NCI-H1092 (cell line): Measurements from ENCODE around the gene SOS2.
A peak's percentile ranks its signal among the peaks of the same experiment; 100 is the strongest.

ENCODE experiments used
- DNase-seq: peaks from one replicate; lab custom pipeline; 2025; lab: John Stamatoyannopoulos, UW

Gene SOS2

DNA sequence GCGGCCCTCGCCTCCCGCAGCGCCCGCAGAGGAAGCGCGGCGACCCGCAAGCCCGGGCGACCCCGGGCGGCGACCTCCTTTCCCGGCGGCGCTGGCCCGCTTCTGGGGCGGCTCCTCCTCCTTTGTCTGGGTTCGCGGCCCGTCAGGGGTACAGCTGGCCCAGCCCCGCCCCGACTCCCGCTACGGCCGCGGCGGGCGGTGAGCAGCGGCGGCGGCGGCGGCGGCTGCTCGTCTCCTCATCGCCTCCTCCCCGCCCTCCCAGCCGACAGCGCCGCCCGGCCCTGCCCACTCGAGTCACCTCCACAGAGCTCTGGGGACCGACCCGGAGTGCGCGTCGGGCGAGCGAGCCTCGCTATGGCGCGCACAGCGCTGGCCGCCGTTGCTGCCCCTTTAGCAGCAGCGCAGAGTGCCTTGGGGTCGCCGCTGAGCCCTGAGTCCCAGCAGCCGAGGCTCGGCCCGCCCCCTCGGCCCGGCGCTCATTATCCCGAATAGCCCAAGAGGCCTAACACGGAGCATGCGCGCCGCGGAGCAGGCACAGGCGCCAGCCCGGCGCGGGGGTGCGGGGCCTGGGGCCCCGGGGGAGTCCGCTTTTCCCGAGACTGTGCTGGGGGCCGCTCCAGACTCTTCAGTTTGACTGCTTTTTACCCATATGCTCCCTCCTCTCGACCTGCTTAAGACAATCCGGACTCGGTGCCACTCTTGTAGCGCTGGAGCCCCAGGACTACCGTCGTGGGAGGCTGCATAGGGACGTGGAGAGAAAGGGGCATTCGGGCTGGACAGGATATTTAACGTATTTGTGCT is at the start of gene SOS2:
SOS2 (minus strand) TSS at position 104 of the 801 bp plus-strand sequence. CDS start 295 bp downstream, outside the sequence.
- DNase-seq: peak; percentile 86

DNA sequence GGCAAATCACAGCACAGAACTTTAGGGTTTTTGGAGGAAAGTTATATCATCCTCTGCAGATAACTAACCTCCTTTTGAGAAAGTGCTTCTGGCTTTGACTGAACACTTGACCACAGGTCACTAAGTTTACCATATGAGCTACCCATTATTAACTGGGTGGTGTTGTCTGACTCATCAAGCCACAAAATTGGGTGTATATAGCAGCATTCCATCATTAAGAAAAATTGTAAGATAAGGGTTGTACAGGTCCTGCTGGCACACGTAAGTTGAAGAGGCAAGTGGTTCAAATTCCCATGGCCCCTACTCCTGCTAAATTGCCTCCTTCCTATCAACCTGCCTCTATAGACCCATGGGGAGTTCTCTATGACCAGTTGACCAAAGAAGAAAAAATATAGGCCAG is 41.1 kb upstream of the SOS2 start:
- no peak for DNase-seq

DNA sequence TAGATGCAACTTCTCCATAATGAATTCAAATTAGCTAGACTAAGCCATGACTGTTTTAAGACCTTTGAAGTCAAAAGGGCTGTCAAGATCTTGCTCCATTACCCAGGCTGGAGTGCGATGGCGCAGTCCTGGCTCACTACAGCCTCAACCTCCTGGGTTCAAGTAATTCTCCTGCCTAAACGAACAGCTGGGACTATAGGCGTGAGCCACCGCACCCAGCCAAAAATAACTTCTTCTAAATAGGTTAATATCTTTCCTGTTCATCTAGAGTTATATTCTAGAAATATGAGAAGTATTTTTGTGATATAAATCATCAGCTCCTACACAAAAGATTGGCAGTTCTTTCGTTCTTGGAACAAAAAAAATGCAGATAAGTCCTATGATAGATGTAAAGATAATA is 39.6 kb upstream of the SOS2 start:
- DNase-seq: no peak

DNA sequence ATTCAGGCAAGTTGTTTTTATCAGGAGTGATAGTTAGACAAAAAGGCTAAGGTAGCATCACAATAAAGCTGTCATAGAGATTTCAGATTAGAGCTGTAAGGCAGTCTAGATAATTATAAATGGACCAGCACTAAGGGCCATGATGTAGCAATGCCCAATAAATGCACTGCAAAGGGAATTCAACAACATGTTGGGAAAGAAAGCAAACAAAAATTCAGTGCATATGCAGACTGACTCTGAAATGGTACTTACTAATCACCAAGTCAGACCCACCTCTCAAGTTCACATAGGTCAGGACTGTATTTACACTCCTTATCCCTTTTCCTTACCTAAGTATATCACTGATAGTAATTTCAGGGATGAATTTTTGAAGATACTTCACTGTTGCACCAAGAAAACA is 33.7 kb upstream of the SOS2 start:
- DNase-seq: no peak

DNA sequence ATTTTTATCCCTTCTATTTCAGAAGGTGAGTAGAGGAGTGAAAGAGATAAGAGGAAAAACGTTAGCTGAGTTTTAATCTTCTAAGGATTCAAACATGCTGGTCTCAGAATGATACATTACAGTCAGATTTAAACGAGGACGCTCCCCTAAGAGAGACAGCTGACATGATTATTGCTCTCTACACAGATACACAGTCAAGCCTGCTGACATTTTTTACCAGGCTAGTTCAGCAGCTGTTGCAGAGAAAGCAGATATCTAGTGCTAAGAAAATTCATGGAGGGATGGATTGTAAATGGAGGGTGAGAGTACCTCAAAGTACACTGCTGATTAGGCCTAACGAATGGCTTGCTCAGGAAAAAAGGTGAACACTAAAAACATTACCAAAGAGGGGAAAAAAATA is 31.9 kb upstream of the SOS2 start:
- DNase-seq: no peak

DNA sequence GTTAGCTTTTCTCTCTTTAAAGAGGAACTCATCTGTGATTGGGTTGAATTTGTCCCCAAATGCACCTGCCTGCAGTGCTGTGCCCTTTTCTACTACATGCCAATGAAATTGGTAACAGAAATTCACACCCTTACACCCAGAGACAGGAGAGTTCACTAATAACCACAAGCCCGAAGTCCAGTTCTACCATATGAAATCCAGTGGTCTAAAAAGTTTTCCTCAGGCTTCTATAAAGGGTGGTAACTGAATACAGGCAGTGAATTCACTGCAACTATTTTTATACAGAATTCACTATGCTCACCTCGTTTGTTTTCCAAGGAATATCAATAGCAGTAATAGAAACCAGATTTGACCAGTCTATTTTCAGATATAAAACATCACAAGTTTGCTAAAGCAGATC is 31.5 kb upstream of the SOS2 start:
- no peak for DNase-seq

DNA sequence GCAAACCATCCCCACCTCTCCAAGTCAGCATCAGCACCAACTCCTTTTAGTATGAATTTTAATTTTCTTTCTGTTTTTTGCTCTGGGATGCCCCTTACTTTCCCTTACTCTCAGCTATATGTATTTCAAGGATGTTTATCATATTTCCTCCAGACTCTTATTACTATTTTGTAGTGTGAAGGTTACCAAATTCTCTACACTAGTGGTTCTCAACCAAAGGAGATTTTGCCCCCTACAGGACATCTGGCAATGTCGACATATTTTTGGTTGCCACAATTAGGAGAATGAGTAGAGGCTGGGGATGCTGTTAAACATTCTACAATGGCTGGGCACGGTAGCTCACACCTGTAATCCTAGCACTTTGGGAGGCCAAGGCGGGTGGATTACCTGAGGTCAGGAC is 29.1 kb upstream of the SOS2 start:
- no peak for DNase-seq

DNA sequence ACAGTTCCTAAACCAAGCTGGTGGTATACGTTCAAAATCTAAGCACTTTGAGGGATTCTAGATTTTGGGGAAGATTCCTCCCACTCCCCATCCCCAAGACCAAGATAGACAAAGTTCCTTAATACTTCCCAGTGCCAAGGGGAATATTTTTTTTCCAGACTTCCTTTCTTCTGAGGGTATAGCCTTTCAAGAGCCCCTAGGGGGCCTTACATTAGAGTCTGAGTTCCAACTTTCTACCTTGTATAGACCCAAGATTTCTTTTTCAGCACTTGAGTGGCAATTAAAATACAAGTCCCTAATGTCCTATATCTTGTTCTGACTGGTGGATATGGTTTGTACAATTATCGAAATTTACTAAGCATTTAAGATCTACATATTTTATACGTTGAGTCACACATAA is 28.7 kb upstream of the SOS2 start:
- DNase-seq: no peak

DNA sequence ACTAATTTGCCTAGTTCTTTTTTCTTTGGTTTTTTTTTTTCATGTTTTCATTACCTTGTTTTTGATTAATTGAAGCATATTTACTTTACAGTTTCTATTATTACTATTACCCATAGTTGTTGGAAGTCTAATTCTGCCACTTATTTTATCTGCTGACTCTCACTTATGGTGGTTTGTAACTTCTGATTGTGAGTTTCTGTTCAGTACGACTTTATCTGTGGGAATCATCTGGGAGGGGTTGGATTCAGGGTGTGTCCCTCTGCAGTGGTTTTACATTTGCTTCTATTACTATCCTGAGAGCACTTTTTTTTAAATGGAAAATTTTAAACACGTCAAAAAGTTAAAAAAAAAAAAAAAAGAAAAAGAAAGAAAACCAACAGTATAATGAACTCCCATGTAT is 26.4 kb upstream of the SOS2 start:
- no peak for DNase-seq

DNA sequence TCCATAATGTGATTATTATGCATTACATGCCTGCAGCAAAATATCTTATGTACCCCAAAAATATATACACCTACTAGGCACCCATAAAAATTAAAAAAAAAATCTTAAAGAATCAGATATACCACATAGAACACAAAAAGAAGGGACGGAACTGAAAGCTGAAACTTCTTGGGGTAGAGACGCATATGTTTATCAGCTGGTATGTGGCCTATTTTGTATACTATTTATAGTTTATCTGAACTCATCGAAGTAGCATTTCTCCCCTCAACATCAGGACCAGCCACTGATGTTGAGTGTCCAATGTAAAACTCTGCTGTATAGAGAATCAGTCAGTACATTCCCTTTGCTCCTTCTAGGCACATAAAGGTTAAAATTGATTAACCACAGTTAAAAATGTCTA is 22.9 kb upstream of the SOS2 start:
- DNase-seq: no peak

DNA sequence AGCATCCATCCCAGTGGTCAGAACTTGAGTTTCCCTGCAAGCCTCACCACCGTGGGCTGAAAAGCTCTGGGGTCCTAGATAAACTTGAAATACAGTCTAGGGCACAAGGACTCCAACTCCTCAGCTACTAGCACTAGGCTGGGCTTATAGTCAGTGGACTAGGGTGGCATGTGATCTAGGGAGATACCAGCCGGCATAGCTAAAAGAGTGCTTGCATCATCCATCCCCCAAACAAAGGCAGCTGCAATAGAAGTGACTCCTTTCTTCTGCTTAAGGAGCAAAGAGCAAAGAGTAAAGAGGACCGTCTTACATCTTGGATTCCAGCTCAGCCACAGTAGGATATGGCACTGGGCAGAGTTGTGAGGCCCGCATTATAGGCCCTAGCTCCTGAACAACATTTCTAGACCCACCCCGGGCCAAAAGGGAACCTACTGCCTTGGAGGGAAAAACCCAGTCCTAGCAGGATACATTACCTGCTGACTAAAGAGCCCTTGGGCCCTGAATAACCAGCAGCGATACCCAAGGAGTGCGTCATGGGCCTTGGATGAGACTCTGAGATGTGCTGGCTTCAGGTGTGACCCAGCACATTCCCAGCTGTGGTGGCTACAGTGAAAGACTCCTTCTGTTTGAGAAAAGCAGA is 17.9 kb upstream of the SOS2 start:
- DNase-seq: no peak

DNA sequence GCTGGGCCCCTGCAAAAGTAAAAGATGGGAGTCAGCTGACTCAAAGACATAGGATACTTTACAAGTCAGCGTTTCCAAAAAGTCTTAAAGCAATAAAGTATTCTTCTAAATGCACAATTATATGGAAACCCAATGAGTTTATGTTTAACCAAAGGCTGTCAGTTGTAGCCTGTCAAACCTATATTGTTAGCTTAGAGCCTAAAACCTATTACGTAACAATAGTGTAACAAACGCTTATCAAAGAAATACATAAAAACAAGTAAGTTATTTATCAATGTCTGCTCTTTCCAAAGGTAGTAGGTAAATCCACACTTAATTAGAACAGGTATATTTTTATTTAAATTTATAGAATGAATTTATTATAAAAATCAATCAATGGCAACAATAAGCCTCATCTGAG is 15.9 kb upstream of the SOS2 start:
- no peak for DNase-seq

DNA sequence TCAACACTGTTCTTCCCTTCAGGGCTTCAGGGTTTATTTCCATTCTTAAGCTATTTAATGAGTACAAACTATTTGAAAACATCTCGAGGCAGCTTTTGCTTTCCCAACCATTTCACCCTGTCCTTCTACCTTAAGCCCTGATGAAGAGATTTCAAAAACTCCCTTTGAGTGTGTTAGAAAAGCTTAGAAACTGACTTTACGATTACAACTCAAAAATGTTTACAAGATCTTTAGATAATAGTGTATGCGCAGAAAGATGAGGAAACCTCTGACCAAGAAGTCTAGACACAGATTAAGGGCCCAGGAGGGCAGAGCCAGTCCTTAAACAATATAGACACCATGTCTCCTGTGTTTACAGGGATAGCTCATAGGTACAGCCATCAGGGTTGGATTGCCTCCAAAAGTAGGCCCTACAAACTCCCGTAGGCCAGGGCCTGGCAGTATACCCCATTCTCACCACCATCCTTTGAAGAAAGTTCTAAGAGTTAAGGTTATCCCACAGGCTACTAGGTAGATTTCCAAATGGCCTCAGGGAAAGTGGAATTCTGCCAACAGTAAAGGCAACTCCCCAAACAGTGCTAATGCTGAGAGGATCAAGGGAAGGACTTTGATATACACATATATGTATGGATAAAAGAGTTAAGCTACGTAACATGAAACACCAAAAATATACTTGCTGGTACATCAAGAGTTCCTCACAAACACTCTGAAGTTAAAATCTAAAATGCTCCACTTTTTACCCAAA is 11.4 kb upstream of the SOS2 start:
- DNase-seq: no peak

DNA sequence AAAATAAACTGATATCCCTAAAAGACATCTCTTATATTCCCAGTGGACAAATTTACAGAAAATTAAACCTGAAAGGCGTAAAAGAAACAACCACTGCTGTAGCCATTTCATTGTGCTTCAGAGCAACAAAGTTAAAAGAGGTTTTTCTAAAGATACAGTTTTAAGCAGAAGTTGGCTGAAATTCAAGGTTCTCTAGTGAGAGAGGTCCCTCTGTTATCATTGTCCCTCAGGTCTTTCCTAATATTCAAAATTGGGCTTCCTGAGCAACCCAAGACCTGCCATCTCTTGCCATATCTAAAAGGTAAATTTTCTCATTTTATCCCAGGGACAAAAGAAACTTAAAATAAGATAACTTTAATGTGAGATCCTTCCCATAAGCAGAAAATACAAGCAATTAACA is 10.7 kb upstream of the SOS2 start:
- DNase-seq: no peak

DNA sequence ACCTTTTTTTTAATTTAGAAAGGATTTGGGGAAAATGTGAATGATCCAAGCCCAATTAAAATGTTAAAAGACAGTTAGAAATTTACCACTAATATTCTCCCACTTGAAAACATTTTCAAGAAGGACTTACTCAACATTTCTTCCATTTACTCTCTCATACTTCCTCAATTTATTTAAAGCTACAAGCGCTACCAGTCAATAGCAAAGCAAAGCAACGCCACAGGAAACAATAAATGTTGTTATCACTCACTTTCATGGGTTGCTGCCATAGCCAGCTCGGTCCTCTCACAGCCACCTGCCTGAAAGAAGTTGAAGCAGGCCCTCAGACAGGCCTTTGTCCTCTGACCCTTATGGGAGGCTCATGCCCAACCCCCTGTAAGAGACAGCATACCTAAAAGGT is 6.0 kb upstream of the SOS2 start:
- no peak for DNase-seq

DNA sequence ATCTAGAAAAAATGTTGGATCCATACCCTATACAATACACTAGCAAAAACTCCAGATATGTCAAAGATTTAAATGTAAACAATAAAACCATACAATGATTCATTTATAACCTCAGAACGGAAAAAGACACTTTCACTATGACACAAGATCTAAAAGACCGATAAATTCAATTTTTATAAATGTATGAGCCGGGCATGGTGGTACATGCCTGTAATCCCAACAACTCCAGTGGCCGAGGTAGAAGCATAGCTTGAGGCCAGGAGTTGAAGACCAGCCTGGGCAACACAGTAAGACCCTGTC is 2.5 kb upstream of the SOS2 start:
- DNase-seq: no peak

DNA sequence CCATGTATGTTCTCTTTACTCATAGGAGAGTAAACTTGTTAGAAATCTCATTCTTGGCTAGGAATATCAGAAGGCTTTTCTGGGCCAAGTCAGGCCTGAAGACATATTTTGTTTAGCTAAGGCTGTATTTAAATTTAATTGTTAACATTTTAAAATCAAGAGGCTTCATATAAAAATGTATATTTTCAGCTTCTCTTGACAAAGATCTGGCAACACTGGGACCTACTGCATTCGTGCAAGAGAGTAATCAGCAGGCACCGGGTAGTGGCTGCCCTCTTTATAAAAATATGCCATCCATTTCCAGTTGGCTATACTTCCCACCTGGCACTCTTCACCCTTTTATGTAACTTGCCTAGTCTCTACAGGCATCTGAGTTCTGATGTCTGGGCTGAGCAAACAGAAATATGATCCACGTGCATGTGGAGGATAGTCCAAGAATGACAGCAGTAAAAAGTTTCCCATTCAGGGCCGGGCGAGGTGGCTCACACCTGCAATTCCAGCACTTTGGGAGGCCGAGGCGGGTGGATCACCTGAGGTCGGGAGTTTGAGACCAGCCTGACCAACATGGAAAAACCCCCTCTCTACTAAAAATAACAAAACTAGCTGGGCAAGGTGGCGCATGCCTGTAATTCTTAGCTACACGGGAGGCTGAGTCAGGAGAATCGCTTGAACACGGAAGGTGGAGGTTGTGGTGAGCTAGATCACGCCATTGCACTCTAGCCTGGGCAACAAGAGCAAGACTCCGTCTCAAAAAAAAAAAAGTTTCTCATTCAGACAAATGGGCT is 2.0 kb upstream of the SOS2 start:
- no peak for DNase-seq

DNA sequence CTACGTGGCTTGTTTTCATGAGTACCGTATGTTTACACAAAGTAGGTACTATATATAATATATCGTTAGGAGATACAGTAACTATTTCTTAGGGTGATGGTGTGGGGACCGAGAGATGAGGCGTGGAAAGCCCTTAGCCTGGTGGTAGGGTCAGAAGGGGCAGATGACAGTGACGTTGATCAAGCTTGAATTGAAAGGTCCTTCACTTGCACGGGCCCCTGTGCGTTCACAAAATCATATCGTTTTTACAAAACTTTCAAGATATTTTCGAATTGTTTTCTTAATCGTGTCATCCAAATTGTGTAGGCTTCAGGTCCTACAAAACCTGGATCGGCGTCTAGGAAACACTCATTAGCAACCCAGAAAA is 881 bp upstream of the SOS2 start:
- no peak for DNase-seq

DNA sequence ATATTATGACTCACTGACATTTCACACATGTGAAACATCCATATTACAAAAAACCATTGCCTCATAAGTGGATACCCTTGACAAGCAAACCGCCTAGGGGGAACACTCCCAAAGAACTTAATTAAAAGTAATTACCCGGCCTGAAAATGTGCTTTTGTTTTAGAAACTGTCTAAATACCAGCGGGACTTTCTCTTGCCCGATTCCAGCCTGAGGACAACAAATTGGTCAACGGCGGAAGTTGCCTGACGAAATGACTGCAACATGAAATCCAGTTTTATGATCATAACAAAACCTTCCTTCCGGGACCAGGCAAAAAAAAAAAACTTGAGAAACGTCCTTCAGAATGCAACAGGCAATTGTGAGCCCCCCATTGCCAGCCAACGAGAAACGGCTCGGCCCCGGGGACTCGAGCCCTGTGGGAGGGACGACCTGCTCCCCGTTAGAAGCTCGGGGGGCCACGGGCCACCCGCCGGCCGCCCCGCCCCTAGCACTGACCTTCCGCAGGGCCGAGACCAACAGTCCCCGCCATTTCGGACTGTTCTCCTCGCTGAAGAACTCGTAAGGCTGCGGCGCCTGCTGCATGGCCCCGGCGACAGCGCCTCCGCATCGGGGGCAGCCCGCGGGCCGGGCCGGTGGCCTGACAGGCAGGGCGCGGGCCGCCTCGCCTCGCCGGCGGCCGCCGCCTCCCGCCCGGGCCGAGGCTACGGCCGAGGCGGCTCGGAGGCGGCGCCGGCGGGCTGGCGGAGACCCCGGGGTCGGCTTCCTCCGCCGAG is 490 bp downstream of the SOS2 start:
- DNase-seq: peak; percentile 8

DNA sequence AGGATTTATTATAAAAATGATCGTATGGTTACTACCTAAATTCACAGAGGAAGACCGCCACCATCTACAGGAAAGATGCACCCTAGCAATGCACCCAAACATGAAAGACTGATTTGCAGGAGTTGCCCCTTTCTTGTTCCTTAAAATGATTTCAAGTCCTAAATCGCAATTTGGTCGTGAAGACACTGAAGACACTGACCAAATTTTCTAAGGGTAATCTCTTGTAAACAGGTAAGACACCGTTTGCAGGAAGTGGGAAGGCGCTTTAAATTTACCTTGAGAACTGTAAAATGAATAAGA is 1.0 kb downstream of the SOS2 start:
- DNase-seq: no peak

DNA sequence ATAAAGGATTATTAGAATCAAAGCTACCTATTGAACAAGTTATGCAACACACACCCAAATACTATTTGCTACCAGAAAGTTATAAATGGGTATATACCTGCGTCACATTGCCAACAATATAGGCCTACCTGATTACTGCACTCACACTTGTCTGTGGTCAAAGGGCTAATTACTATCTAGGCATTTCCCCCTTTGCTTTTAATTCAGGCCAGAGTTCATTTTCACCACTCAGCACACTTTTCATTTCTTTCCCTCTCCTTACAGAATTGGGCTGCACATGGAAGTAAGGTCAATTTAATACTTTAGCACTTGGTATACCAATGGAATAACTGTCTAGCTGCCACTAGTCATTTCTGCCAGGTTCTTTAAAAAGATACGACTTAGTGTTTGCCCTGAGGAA is 1.7 kb downstream of the SOS2 start:
- no peak for DNase-seq

DNA sequence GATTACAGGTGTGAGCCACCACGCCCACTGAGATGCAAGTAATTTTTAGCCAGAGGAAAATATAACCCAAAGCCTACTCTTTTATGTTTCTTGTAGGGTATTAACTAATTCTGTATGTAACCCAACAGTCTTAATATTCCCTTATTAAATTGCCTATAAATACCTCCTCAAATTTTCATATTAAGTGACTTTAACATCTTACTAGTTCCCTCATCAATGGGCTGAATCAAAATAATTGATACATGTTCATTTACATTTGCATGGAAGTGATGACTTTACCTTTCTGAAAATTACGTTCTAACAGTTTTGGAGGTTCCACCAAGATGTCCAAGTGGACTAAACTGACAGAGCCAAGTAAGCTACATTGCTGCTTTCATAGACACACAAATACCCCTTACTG is 3.1 kb downstream of the SOS2 start:
- no peak for DNase-seq
